Activated CD4-positive, alpha-beta memory T cell treated with anti-CD3 and anti-CD28 coated beads for 36 hours (primary cell): ENCODE measurements around the gene GABPB1. TPM values are rescaled to one million over a fixed set of nuclear protein-coding genes. Genes with fewer than 3 reads are reported as not detected.
A peak's percentile ranks its signal among the peaks of the same experiment; 100 is the strongest.

Experiments
- CTCF ChIA-PET: fragments of 350-600 bp; sonication (Branson Sonifier 250); formaldehyde crosslinking; loops from one replicate; lab custom pipeline; 2021; ENCODE audit warnings: antibody characterized with exemption, inconsistent platforms; lab: Charles Lee
- POLR2A ChIA-PET: fragments of 350-600 bp; sonication (Branson Sonifier 250); formaldehyde crosslinking; loops from one replicate; lab custom pipeline; 2021; ENCODE audit warnings: antibody characterized with exemption; lab: Charles Lee
- DNase-seq: peaks from one replicate; pipeline ENCODE4 v3.0.0-alpha.2; 2020
- H3K27ac Mint-ChIP-seq: one replicate; pipeline ENCODE4 v1.8.0; 2021; ENCODE audit warnings: mixed read lengths
- H3K27me3 Mint-ChIP-seq: one replicate; pipeline ENCODE4 v1.8.0; 2021; ENCODE audit warnings: mixed read lengths
- H3K36me3 Mint-ChIP-seq: one replicate; pipeline ENCODE4 v1.8.0; 2021; ENCODE audit warnings: mixed read lengths
- H3K4me1 Mint-ChIP-seq: one replicate; pipeline ENCODE4 v1.8.0; 2021; ENCODE audit warnings: low read depth, mixed read lengths
- H3K4me3 Mint-ChIP-seq: one replicate; pipeline ENCODE4 v1.8.0; 2021; ENCODE audit warnings: mild to moderate bottlenecking, mixed read lengths
- H3K9me3 Mint-ChIP-seq: one replicate; pipeline ENCODE4 v1.8.0; 2021; ENCODE audit warnings: mixed read lengths
- intact Hi-C: fragments of 100-400 bp; cut with micrococcal nuclease; formaldehyde crosslinking; loops from one replicate; pipeline ENCODE4 v1.15.1; 2023
- total RNA-seq, 2 experiments: library from RNA; stranded (reverse); gene quantifications; one replicate each; pipeline ENCODE4 v1.2.3, GENCODE V29; 2021

Gene GABPB1
- total RNA-seq, 2 experiments from 2014 or later, result 54.1 to 58.2 TPM

DNA sequence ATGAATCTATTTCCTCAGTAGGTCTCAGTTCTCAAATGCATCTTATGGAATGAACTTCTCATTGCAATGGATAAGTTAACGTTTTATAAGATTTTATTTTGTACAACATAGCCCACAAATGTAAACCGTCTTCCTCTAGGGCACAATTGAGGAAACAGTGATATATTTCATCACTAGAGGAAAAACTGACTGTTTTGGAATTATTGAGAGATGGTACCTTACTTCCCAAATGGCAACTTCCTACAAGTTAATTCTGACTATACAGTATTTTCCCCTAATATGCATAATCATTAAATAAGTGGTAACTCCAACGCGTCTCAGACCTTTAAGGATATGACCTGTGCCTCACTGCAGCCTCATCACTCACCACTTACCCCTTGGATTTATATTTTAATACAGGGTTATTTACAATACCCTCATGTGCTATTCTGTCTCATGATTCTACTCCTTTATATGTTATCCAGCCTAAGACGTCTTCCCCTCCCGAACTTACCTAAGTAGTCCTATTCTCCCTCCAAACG, 13.3 kb downstream of the GABPB1 start:
- H3K4me1 Mint-ChIP-seq, result peaks cover 16% of the 10 kb centered on the region
- DNase-seq, result no peak
- H3K9me3 Mint-ChIP-seq, result no peaks in the 10 kb centered on the region
- intact Hi-C loops, result no loop called here
- no peaks in the 10 kb centered on the region for H3K27me3 Mint-ChIP-seq
- H3K27ac Mint-ChIP-seq, result no peak overlapping the region
- ChIA-PET CTCF (interaction anchor here (0.7 kb wide), 2 partner anchors 24 to 59 kb away, joined by 3 to 4 read pairs; no protein-coding TSS in a partner anchor), POLR2A (interaction anchor here (1.8 kb wide), 1 partner anchor 14 kb away, joined by 5 read pairs; the partner anchor contains the start of gene GABPB1)
- no peak overlapping the region for H3K4me3 Mint-ChIP-seq
- peaks cover 17% of the 10 kb centered on the region for H3K36me3 Mint-ChIP-seq

DNA sequence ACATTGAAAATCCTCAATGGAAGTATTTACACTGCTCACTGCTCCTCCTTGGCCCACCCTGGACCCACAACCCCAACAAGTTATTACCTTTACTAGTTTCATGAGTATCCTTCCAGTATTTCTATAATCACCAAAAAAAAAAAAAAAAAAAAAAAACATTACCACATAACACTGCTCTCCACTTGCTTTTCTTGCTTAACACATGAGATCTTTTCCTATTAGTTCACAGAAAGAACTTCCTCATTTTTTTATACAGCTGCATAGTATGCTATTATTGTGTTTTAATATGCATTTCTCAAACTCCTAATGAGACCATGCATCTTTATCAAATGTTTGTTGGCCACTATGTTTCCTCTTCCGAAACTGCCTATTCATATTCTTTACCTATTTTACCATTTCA, 14.6 kb downstream of the GABPB1 start:
- no peak overlapping the region for H3K4me3 Mint-ChIP-seq

DNA sequence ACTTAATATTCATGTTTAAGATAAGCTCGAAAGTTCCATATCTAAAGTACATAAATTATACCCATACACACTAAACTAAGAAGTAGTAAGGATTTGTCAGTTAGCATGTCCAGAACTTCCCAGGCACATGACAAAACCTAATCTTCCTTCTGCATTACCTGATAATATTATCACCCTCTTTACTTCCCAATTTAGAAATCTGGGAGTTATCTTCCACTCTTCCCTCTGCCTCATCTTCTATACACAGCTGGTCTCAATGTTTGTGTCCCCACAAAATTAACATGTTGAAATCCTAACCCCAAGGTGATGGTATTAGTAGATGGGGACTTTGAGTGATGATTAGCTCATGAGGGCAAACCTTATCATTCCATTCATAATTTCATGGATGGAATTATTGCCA, 15.3 kb downstream of the GABPB1 start:
- H3K4me3 Mint-ChIP-seq, result no peak overlapping the region
- DNase-seq, result no peak
- intact Hi-C loops, result no loop called here
- H3K27ac Mint-ChIP-seq, result no peak overlapping the region
- H3K4me1 Mint-ChIP-seq, result peaks cover 12% of the 10 kb centered on the region
- POLR2A ChIA-PET, result interaction anchor here (0.6 kb wide), 1 partner anchor 85 kb away, joined by 4 read pairs; no protein-coding TSS in a partner anchor
- no peaks in the 10 kb centered on the region for H3K27me3 Mint-ChIP-seq
- peaks cover 7% of the 10 kb centered on the region for H3K36me3 Mint-ChIP-seq
- CTCF ChIA-PET, result no interaction called here
- H3K9me3 Mint-ChIP-seq, result no peaks in the 10 kb centered on the region

More for the DNA sequence above, 14.6 kb downstream of the GABPB1 start:
- Mint-ChIP-seq H3K27me3 (no peaks in the 10 kb centered on the region), H3K27ac (no peak overlapping the region), H3K36me3 (peaks cover 10% of the 10 kb centered on the region), H3K9me3 (no peaks in the 10 kb centered on the region), H3K4me1 (peaks cover 11% of the 10 kb centered on the region)
- ChIA-PET CTCF (no interaction called here), POLR2A (no interaction called here)
- intact Hi-C loops, result no loop called here
- DNase-seq, result no peak

DNA sequence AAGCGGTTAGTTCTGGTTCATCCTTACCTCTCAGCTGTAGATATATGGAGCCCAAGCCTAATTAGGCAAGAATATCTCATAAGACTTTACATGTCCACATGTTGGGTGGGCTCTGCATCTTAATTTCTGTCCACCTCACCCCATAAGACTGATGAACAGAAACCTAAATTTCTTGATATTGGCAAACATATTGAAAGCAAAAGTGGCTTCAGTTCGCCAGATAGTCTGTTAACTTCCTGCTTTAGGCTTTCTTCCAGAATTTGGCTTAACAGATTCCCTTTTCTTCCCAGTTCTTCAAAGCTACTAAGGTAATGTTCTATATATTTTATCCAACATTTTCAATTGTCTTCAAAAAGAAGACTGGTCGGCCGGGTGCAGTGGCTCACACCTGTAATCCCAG, 19.7 kb downstream of the GABPB1 start:
- H3K4me3 Mint-ChIP-seq, result no peak overlapping the region
- no peak for DNase-seq
- POLR2A ChIA-PET, result no interaction called here
- H3K9me3 Mint-ChIP-seq, result no peaks in the 10 kb centered on the region
- H3K27ac Mint-ChIP-seq, result no peak overlapping the region
- peaks cover 20% of the 10 kb centered on the region for H3K4me1 Mint-ChIP-seq
- intact Hi-C loops, result no loop called here
- no peaks in the 10 kb centered on the region for H3K27me3 Mint-ChIP-seq
- peaks cover 13% of the 10 kb centered on the region for H3K36me3 Mint-ChIP-seq
- CTCF ChIA-PET, result interaction anchor here (1.9 kb wide), 1 partner anchor 19 kb away, joined by 5 read pairs; no protein-coding TSS in a partner anchor

DNA sequence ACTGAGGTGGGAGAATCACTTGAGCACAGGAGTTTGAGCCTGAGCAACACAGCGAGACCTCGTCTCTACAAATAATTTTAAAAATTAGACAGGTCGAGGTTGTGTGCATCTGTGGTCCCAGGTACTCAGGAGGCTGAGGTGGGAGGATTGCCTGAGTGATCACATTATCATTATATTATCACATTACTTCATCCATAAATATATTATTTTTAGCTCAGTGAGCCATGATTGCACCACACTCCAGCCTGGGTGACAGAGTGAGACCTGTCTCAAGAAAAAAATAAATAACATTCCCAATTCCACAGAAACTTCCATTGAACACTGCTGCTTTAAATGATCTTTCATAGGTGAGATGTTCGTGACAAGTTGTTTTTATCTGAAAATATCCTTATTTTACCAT, 21.8 kb downstream of the GABPB1 start:
- intact Hi-C loops, result no loop called here
- no peak overlapping the region for H3K27ac Mint-ChIP-seq
- no peaks in the 10 kb centered on the region for H3K9me3 Mint-ChIP-seq
- CTCF ChIA-PET, result no interaction called here
- POLR2A ChIA-PET, result no interaction called here
- DNase-seq, result no peak
- H3K4me3 Mint-ChIP-seq, result no peak overlapping the region
- peaks cover 8% of the 10 kb centered on the region for H3K36me3 Mint-ChIP-seq
- H3K27me3 Mint-ChIP-seq, result no peaks in the 10 kb centered on the region
- peaks cover 20% of the 10 kb centered on the region for H3K4me1 Mint-ChIP-seq

DNA sequence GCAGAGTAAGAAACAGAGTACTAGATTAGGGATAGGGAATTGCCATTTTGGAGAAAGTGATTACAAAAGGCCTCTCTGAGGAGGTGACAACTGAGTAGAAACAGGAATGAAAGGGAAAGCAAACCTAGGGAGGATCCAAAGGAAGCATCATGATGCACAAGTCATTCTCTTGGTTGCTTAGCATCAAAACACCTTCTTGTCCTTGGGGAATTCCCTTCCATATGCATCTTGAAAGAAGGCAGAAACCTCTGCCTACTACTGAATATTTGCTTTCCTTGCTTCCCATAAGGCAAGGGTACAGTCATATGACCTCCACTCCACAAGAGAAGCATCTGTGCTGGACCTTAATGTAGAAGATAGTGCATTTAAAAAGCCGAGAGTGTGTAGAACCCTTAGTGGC, 24.1 kb downstream of the GABPB1 start:
- Mint-ChIP-seq H3K36me3 (peaks cover 6% of the 10 kb centered on the region), H3K27ac (no peak overlapping the region), H3K4me3 (no peak overlapping the region), H3K27me3 (no peaks in the 10 kb centered on the region), H3K4me1 (peaks cover 20% of the 10 kb centered on the region), H3K9me3 (no peaks in the 10 kb centered on the region)
- ChIA-PET POLR2A (interaction anchor here (1.5 kb wide), 1 partner anchor 24 kb away, joined by 4 read pairs; the partner anchor contains the start of gene GABPB1), CTCF (interaction anchor here (3.4 kb wide), 1 partner anchor 15 kb away, joined by 17 read pairs; no protein-coding TSS in a partner anchor)
- intact Hi-C loops, result loop anchor here (2.0 kb wide), 1 partner anchor 22 kb away; no protein-coding TSS in a partner anchor
- no peak for DNase-seq

DNA sequence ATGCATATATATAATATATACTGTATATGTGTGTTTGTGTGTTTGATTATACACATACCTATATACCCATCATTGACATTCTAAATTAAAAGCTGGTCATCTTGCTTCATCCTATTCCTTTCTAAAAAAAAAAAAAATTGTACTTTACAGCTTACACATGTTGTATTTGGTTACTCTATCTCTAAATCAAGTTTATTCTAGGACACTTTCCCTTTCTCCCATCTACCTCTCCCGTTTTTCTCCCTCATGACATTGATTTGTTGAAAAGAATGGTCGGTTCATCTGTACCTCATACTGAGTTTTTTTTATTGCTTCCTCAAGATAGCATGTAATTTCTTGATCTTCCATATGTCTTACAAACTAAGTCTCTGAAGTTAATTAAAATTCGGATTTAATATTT, 26.9 kb downstream of the GABPB1 start:
- Mint-ChIP-seq H3K36me3 (peaks cover 4% of the 10 kb centered on the region), H3K4me1 (peaks cover 14% of the 10 kb centered on the region), H3K4me3 (no peak overlapping the region), H3K27me3 (no peaks in the 10 kb centered on the region), H3K27ac (no peak overlapping the region), H3K9me3 (no peaks in the 10 kb centered on the region)
- intact Hi-C loops, result no loop called here
- DNase-seq, result no peak
- CTCF ChIA-PET, result interaction anchor here (0.5 to 3.4 kb wide), 2 partner anchors 12 to 605 kb away, joined by 3 to 17 read pairs; no protein-coding TSS in a partner anchor
- POLR2A ChIA-PET, result no interaction called here

DNA sequence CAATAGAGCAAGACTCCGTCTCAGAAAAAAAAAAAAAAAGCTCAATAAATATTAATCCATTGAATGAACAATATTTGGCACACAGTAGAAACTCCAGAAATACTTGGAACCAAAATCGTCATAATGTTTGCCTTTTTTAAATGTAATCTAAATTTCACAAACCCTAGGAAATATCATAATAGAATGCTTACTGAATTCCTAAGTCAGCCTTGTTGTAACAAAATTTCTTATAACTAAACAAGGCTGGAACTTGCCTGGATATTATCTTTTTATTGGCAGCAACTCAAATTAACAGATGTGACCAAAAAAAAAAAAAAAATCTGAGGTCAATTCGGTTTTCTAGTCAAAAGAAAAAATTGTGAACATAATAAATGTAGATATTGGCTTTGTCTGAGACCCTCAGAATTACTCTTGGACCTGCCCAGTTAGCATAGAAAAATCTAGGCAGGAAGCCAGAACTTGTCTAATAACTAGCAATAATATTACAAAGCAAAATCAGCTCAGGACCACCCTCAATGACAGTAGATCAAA, 33.3 kb downstream of the GABPB1 start:
- intact Hi-C loops, result no loop called here
- ChIA-PET CTCF (no interaction called here), POLR2A (no interaction called here)
- H3K27me3 Mint-ChIP-seq, result no peaks in the 10 kb centered on the region
- H3K9me3 Mint-ChIP-seq, result no peaks in the 10 kb centered on the region
- H3K27ac Mint-ChIP-seq, result no peak overlapping the region
- H3K4me3 Mint-ChIP-seq, result no peak overlapping the region
- no peak for DNase-seq
- peaks cover 11% of the 10 kb centered on the region for H3K4me1 Mint-ChIP-seq
- peaks cover 3% of the 10 kb centered on the region for H3K36me3 Mint-ChIP-seq

DNA sequence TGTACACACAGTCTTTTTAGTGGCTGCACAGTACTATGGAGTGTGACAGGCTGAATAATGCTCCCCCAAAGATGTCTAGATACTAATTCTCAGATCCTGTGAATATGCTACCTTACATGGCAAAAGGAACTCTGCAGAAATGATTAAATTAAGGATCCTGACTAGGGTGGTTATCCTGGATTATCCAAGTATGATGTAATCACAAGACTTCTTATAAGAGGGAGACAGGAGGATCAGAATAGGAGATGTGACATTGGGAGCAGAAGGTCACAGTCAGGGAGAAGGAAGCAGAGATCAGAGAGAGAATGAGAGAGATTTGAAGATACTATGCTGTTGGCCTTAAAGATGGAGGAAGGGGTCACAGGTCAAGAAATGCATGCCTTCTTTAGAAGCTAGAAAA, 34.5 kb downstream of the GABPB1 start:
- POLR2A ChIA-PET, result no interaction called here
- H3K27ac Mint-ChIP-seq, result no peak overlapping the region
- CTCF ChIA-PET, result interaction anchor here (1.2 kb wide), 1 partner anchor 28 kb away, joined by 4 read pairs; no protein-coding TSS in a partner anchor
- no peak for DNase-seq
- peaks cover 14% of the 10 kb centered on the region for H3K4me1 Mint-ChIP-seq
- H3K9me3 Mint-ChIP-seq, result no peaks in the 10 kb centered on the region
- H3K4me3 Mint-ChIP-seq, result no peak overlapping the region
- H3K27me3 Mint-ChIP-seq, result no peaks in the 10 kb centered on the region
- peaks cover 3% of the 10 kb centered on the region for H3K36me3 Mint-ChIP-seq
- intact Hi-C loops, result no loop called here

DNA sequence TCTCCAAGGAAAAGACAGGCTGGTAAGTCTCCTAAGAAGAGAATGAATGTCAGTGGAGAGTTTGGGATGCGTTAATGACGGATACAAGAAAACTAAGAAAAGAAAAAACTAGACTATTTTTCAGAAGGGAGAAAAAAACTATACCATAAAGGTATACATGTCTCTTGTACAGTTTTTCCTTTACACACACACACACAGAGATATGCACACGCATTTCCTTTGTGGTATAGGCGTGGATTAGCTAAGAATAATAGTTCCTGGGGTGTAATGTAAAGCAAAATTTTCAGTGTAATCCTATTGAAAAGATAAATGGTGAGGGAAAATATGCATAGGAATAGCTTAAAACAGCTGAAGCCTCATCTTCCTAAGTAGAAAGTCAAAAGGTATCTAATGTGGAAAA, 36.3 kb downstream of the GABPB1 start:
- no peaks in the 10 kb centered on the region for H3K9me3 Mint-ChIP-seq
- H3K4me1 Mint-ChIP-seq, result peaks cover 14% of the 10 kb centered on the region
- ChIA-PET POLR2A (no interaction called here), CTCF (interaction anchor here (0.7 kb wide), 1 partner anchor 283 kb away, joined by 3 read pairs; no protein-coding TSS in a partner anchor)
- DNase-seq, result no peak
- H3K27ac Mint-ChIP-seq, result peak overlapping the region; percentile 39
- H3K27me3 Mint-ChIP-seq, result no peaks in the 10 kb centered on the region
- H3K4me3 Mint-ChIP-seq, result no peak overlapping the region
- peaks cover 1% of the 10 kb centered on the region for H3K36me3 Mint-ChIP-seq
- intact Hi-C loops, result loop anchor here (10.0 kb wide), 2 partner anchors 174 to 444 kb away; no protein-coding TSS in a partner anchor

DNA sequence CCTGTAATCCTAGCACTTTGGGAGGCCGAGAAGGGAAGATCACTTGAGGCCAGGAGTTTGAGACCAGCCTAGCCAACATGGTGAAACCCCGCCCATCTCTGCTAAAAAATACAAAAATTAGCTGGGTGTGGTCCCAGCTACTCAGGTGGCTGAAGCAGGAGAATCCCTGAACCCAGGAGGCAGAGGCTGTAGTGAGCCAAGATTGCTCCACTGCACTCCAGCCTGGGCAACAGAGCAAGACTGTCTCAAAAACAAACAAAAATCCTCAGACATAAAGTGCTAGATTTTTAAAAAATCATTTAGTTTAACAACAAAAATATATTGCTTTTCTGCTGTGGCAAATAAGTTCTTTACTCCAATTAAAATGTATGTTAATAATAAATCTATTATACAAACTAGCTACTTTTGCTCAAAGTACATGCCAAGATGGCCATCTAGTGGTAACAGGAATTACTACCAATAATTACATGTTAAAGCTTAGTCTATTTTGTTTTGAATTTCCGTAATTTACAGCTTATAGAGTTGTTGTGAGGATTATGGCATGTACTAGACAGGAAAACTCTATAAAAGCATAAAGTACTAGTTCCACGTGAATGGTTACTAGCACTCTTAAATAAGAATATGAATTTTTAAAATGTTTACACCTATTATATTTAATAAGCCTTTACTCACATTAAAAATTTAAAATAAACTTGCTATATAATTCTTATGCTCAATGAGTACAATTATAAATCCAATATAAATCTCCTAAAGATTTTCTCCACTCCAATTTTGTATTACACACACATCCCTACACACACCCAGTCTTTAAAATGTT, 39.0 kb downstream of the GABPB1 start:
- Mint-ChIP-seq H3K27me3 (no peaks in the 10 kb centered on the region), H3K4me3 (no peak overlapping the region), H3K9me3 (no peaks in the 10 kb centered on the region), H3K36me3 (peaks cover 1% of the 10 kb centered on the region), H3K4me1 (peaks cover 22% of the 10 kb centered on the region), H3K27ac (no peak overlapping the region)
- ChIA-PET CTCF (interaction anchor here (0.6 to 2.4 kb wide), 37 partner anchors 9 to 1080 kb away, joined by 3 to 26 read pairs (median 4); partner anchors contain the start of genes DTWD1, FAM227B and SLC27A2), POLR2A (interaction anchor here (1.0 kb wide), 1 partner anchor 39 kb away, joined by 3 read pairs; the partner anchor contains the start of gene GABPB1)
- no peak for DNase-seq
- intact Hi-C loops, result loop anchor here (10.0 kb wide), 2 partner anchors 171 to 441 kb away; no protein-coding TSS in a partner anchor

DNA sequence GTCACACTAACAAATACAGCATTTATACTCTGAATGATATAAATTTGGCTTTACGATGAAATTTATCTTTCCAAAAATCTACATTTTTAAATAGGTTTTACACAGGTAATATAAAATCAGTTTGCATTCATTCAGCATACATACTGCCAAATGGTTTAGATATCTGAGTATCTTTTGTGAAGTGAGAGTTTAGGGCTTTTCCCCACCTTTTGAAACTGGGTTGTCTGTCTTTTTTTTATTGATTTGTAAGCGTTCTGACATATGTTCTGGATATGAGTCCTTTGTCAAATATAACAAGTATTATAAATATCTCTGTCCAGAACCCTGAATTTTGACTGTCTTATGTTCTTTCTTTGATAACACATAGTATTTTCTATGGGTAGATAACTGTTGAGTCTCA, 42.4 kb downstream of the GABPB1 start:
- no peak for DNase-seq
- Mint-ChIP-seq H3K27me3 (no peaks in the 10 kb centered on the region), H3K4me1 (peaks cover 10% of the 10 kb centered on the region), H3K4me3 (no peak overlapping the region), H3K27ac (no peak overlapping the region), H3K36me3 (peaks cover 21% of the 10 kb centered on the region), H3K9me3 (peaks cover 9% of the 10 kb centered on the region)
- intact Hi-C loops, result loop anchor here (10.0 kb wide), 2 partner anchors 168 to 438 kb away; no protein-coding TSS in a partner anchor
- CTCF ChIA-PET, result no interaction called here
- POLR2A ChIA-PET, result no interaction called here
